Heart left ventricle (tissue), 16 donors: ENCODE measurements around the gene ELOVL1. TPM values are rescaled to one million over a fixed set of nuclear protein-coding genes. Genes with fewer than 3 reads are reported as not detected.

Experiments
- ATAC-seq, 4 donors: fragments of 200-7000 bp; cut with Tn5 transposase; one replicate each; pipeline ENCODE4 v1.9.1; 2020 to 2022; ENCODE audit warnings: moderate library complexity in 4 of 4, mild to moderate bottlenecking in 3 of 4, moderate number of reproducible peaks in 1 of 4
- DNase-seq, 5 donors: peaks; one replicate each; pipeline ENCODE4 v3.0.0-alpha.2; 2020
- H3K27ac ChIP-seq, 12 donors: fragments of 200-600 bp; sonication (generic) in 4 of 12; one replicate each; pipeline versions ENCODE4 v1.5.0 to v1.8.0; 2016 to 2022; ENCODE audit warnings: mild to moderate bottlenecking in 2 of 12
- H3K27me3 ChIP-seq, 9 donors: fragments of 200-600 bp; sonication (generic) in 2 of 9; one replicate each; pipeline versions ENCODE4 v1.5.1 to v1.8.0; 2016 to 2022; ENCODE audit warnings: mild to moderate bottlenecking in 3 of 9
- H3K36me3 ChIP-seq, 9 donors: fragments of 200-600 bp; sonication (generic) in 2 of 9; one replicate each; pipeline versions ENCODE4 v1.5.0 to v1.8.0; 2018 to 2022; ENCODE audit warnings: mild to moderate bottlenecking in 2 of 9
- H3K4me1 ChIP-seq, 12 donors: fragments of 200-600 bp; sonication (generic) in 4 of 12; one replicate each; pipeline versions ENCODE4 v1.5.0 to v1.8.0; 2016 to 2022; ENCODE audit warnings: mild to moderate bottlenecking in 3 of 12
- H3K4me3 ChIP-seq, 12 donors: fragments of 200-600 bp; sonication (generic) in 4 of 12; one replicate each; pipeline versions ENCODE4 v1.5.0 to v1.8.0; 2017 to 2022; ENCODE audit warnings: mild to moderate bottlenecking in 9 of 12, moderate library complexity in 4 of 12
- H3K9me3 ChIP-seq, 12 donors: fragments of 200-600 bp; sonication (generic) in 4 of 12; one replicate each; pipeline versions ENCODE4 v1.5.0 to v1.8.0; 2016 to 2022; ENCODE audit warnings: mild to moderate bottlenecking in 1 of 12
- POLR2A ChIP-seq, 2 donors: fragments of 450-650 bp; IDR thresholded peaks; one replicate each; pipeline ENCODE4 v1.6.1; 2017; ENCODE audit warnings: antibody characterized with exemption in 2 of 2, mild to moderate bottlenecking in 2 of 2, moderate library complexity in 2 of 2
- WGBS, 4 donors: extraction: QIAGEN DNeasy Blood & Tissue Kit in 2 of 4; methylation state at CpG; one replicate each; pipeline versions ENCODE4 v1.1.5 to v1.1.7; 2013 to 2018; 5-methylcytosine and 5-hydroxymethylcytosine counted together
- intact Hi-C, 10 donors: fragments of 100-400 bp; cut with DNase I; formaldehyde crosslinking; loops; one replicate each; pipeline versions ENCODE4 v1.11.1 to v1.14.2; 2022
- polyA plus RNA-seq, 2 donors: library from polyadenylated mRNA; stranded (reverse); fragments of 200-250 nt; gene quantifications; one replicate each; pipeline ENCODE4 v1.2.3, GENCODE V29; 2013
- total RNA-seq, 9 donors: library from RNA; depleted of rRNA in 2 of 9; stranded (reverse); fragments of >200 nt in 2 of 9; fragmentation: NEBNext Ultra II Directional in 3 of 9; extraction: Animal tissue kit (Norgen Biotek cat#: 25700) in 3 of 9; gene quantifications; one replicate each; pipeline versions ENCODE4 v1.1.0 to v1.2.4, GENCODE V29; 2016 to 2023
- TF ChIP-seq, protein P1 (sequence below), 12 donors: fragments of 200-600 bp; sonication (generic) in 4 of 12; IDR thresholded peaks; one replicate each; pipeline versions ENCODE4 v1.5.0 to v1.8.0; 2018 to 2022; ENCODE audit warnings: antibody characterized with exemption in 12 of 12, mild to moderate bottlenecking in 5 of 12
- donor health status: ischemic (EF 13 %, LVEDD 7.1; RV severe dilation, severe dysfunction).
- donor health status: healthy with polysubstance abuse.
- donor health status: DM: no; HTN: yes; CAD: no.
- donor health status: DM: no; HTN: no; CAD: no.
- donor health status: ischemic (EF 25% LVEDD 6.9; RV normal size, moderate dysfunction).
- donor health status: ischemic (EF 25% LVEDD 5.7; RV mildly dilated, moderate dysfunction).
- donor health status: healthy.
- donor health status: DM: yes; HTN: yes; CAD: no.
- donor health status: ischemic (EF 35%, LVEDD 5.7; RV mildly dilated, moderate dysfunction).
- donor health status: nonischemic (EF 11% LVEDD 7.7; RV severe dilation, severe dysfunction).
- donor health status: DM: yes; HTN: yes; CAD: no.
- donor health status: PGD.
- donor health status: ischemic (EF 29% LVEDD 5.4; RV normal size, mild dysfunction).
- donor health status: nonischemic (EF 23%, LVEDD 6.1; RV moderate dilation, normal function).

The ELOVL1 gene
- total and polyA plus RNA-seq, 11 donors, result 22.1 to 93.4 (median 33.6) TPM

DNA sequence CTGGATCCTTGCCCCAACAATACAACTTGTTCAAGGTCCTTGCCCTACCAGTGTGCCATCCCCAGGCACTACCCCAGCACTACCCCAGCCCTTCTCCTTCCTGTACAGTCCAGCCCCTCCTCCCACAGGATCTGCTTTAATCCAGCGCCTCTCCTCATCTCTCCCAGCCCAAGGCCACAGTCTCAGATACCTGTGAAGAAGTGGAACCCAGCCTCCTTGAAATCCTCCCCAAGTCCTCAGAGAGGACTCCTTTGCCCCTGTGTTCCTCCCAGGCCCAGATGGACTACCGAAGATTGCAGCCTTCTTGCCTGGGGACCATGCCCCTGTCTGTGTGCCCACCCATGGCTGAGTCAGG lies 15.5 kb downstream of the ELOVL1 start:
- no peak for DNase-seq
- no peaks in the 10 kb centered on the region for H3K9me3 ChIP-seq
- no peaks in the 10 kb centered on the region for H3K27me3 ChIP-seq
- no peak overlapping the region for H3K4me3 ChIP-seq
- intact Hi-C loops, result no loop called here
- peaks cover 0 to 2% (median 0%) of the 10 kb centered on the region in 9 donors for H3K36me3 ChIP-seq
- H3K27ac ChIP-seq, result no peak overlapping the region
- 96 to 99% (median 98%) methylated on average over 2 of the region's 2 CpGs for WGBS, 4 donors
- peaks cover 0 to 28% (median 12%) of the 10 kb centered on the region in 12 donors for H3K4me1 ChIP-seq
- ATAC-seq, result no peak
- no peak for TF ChIP-seq POLR2A (IDR thresholded peaks at IDR 0.05)
- TF ChIP-seq, protein P1, sequence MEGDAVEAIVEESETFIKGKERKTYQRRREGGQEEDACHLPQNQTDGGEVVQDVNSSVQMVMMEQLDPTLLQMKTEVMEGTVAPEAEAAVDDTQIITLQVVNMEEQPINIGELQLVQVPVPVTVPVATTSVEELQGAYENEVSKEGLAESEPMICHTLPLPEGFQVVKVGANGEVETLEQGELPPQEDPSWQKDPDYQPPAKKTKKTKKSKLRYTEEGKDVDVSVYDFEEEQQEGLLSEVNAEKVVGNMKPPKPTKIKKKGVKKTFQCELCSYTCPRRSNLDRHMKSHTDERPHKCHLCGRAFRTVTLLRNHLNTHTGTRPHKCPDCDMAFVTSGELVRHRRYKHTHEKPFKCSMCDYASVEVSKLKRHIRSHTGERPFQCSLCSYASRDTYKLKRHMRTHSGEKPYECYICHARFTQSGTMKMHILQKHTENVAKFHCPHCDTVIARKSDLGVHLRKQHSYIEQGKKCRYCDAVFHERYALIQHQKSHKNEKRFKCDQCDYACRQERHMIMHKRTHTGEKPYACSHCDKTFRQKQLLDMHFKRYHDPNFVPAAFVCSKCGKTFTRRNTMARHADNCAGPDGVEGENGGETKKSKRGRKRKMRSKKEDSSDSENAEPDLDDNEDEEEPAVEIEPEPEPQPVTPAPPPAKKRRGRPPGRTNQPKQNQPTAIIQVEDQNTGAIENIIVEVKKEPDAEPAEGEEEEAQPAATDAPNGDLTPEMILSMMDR (IDR thresholded peaks at IDR 0.05), result no peak

DNA sequence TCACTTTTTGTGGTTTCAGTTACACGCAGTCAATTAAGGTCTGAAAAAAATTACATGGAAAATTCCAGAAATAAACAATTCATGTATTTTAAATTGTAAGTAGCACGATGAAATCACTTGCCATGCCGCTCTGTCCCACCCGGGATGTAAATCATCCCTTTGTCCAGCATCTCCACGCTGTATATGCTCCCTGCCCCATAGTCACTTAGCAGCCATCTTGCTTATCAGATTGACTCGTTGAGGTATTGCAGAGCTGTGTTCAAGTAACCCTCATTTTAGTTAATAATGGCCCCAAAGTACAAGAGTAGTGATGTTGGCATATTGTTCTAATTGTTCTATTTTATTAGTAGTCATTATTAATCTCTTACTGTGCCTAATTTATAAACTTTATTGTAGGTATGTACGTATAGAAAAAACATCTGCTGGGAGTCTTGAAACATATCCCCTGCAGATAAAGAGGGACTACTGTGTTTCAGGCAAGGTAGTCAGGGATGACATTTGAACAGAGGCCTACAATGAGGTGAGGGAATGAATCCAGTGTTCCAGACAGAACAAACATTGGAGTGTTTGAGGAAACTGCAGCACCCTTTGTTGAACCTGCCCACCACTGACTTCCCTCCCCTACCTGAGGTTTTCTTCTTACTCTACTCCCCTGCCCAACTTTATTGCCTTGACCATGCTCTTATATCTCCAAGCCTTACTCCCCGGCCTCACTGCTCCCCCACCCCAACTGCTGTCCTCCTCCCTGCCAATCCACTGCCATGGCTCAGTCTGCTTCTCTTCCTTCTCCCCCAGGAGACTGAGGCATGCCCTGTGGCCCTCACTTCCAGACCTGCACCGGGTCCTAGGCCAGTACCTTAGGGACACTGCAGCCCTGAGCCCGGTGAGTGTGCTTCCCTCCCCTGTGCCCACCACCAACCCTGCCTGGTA lies 16.1 kb downstream of the ELOVL1 start:
- WGBS, 4 donors, result 86 to 93% (median 90%) methylated on average over 10 of the region's 10 CpGs
- H3K27ac ChIP-seq, result peak overlapping the region in 1 of 12 donors; percentile 10

DNA sequence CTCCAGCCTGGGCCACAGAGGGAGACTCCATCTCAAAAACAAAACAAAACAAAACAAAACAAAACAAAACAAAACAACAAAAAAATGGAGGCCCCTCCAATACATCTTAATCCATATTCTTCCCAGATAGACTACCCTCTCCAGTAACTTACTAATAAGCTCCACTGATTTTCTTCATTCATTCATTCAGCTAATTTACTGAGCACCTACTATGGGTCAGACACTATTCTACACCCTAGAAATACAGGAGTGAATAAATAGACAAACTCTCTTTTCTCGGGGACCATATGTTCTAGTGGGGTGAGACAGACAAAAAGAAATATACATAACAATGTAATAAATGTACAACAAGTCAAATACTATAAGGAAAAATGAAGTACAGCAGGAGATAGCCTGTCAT lies 16.8 kb downstream of the ELOVL1 start:
- H3K27me3 ChIP-seq, result no peaks in the 10 kb centered on the region
- DNase-seq, result no peak
- TF ChIP-seq, protein P1 (IDR thresholded peaks at IDR 0.05), result no peak
- no peak for TF ChIP-seq POLR2A (IDR thresholded peaks at IDR 0.05)
- no peak overlapping the region for H3K4me3 ChIP-seq
- peak overlapping the region in 5 of 12 donors; percentile 10 to 98 (median 96) for H3K27ac ChIP-seq
- peaks cover 0 to 36% (median 12%) of the 10 kb centered on the region in 12 donors for H3K4me1 ChIP-seq
- WGBS, 4 donors, result 90 to 100% (median 97%) methylated on average over 1 of the region's 1 CpG
- intact Hi-C loops, result no loop called here
- H3K9me3 ChIP-seq, result no peaks in the 10 kb centered on the region
- H3K36me3 ChIP-seq, result no peaks in the 10 kb centered on the region
- no peak for ATAC-seq

More for the DNA sequence above, 16.1 kb downstream of the ELOVL1 start:
- intact Hi-C loops, result no loop called here
- Histone ChIP-seq H3K36me3 (peaks cover 0 to 2% (median 0%) of the 10 kb centered on the region in 9 donors), H3K9me3 (no peaks in the 10 kb centered on the region), H3K27me3 (no peaks in the 10 kb centered on the region), H3K4me1 (peaks cover 0 to 29% (median 12%) of the 10 kb centered on the region in 12 donors), H3K4me3 (no peak overlapping the region)
- no peak for DNase-seq
- no peak for ATAC-seq
- TF ChIP-seq, protein P1 (IDR thresholded peaks at IDR 0.05), result no peak
- TF ChIP-seq POLR2A (IDR thresholded peaks at IDR 0.05), result no peak

DNA sequence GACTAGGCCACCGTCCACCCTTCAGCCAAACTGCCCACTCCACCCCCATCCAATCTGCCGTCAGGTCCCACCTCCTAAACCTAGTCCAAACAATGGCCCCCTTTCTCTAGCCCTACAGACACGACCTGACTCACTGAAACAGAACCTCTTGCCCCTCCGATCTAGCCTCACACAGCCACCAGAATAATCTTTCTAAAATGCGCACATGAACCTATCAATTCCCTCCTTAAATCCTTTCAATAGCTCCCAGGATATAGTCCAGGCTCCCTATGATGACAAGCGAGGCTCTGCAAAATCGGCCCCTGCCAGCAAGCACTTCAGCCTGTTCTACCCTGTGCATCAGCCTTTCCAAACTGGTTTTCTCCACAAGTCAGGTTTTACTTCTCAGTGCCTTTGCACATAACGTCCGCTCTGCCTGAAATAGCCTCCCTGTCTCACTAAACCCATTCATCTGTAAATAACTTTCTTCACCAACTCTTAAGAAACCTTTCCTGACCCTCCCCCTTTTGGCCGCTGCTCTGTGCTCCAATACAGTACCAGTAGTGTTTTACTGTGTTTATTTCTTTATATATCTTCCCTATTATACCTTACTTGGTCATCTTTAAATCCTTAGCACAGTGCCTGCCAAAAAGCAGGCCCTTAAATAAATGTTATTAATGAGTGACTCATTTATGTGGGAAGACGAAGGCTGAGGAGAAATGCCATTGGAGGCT lies 18.1 kb downstream of the ELOVL1 start:
- no peaks in the 10 kb centered on the region for H3K36me3 ChIP-seq
- H3K4me3 ChIP-seq, result peak overlapping the region; percentile 34 to 90 (median 60)

More for the DNA sequence above, 18.1 kb downstream of the ELOVL1 start:
- no peak for TF ChIP-seq POLR2A (IDR thresholded peaks at IDR 0.05)
- TF ChIP-seq, protein P1 (IDR thresholded peaks at IDR 0.05), result no peak
- H3K4me1 ChIP-seq, result peaks cover 0 to 46% (median 20%) of the 10 kb centered on the region in 12 donors
- no peaks in the 10 kb centered on the region for H3K9me3 ChIP-seq
- peak in 3 of 5 donors; percentile 27 to 78 (median 61) for DNase-seq
- peak; percentile 41 to 54 (median 47) for ATAC-seq
- no peaks in the 10 kb centered on the region for H3K27me3 ChIP-seq
- peak overlapping the region; percentile 78 to 100 (median 96) for H3K27ac ChIP-seq
- intact Hi-C loops, result loop anchor here in 2 of 10 donors (1.0 to 5.0 kb wide), 3 partner anchors 9 to 112 kb away; partner anchors contain the start of genes CDC20 (in 1 of the 2) and TIE1 (in 1 of the 2)
- WGBS, 4 donors, result 33 to 43% (median 40%) methylated on average over 11 of the region's 11 CpGs
